Activated naive CD4-positive, alpha-beta T cell (primary cell): ENCODE measurements around the gene ZDHHC20.
A peak's percentile ranks its signal among the peaks of the same experiment; 100 is the strongest.

Source experiments
- DNase-seq, 4 experiments: peaks; one replicate each; lab custom pipeline; 2025; lab: John Stamatoyannopoulos, UW

The ZDHHC20 gene, protein sequence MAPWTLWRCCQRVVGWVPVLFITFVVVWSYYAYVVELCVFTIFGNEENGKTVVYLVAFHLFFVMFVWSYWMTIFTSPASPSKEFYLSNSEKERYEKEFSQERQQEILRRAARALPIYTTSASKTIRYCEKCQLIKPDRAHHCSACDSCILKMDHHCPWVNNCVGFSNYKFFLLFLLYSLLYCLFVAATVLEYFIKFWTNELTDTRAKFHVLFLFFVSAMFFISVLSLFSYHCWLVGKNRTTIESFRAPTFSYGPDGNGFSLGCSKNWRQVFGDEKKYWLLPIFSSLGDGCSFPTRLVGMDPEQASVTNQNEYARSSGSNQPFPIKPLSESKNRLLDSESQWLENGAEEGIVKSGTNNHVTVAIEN

DNA sequence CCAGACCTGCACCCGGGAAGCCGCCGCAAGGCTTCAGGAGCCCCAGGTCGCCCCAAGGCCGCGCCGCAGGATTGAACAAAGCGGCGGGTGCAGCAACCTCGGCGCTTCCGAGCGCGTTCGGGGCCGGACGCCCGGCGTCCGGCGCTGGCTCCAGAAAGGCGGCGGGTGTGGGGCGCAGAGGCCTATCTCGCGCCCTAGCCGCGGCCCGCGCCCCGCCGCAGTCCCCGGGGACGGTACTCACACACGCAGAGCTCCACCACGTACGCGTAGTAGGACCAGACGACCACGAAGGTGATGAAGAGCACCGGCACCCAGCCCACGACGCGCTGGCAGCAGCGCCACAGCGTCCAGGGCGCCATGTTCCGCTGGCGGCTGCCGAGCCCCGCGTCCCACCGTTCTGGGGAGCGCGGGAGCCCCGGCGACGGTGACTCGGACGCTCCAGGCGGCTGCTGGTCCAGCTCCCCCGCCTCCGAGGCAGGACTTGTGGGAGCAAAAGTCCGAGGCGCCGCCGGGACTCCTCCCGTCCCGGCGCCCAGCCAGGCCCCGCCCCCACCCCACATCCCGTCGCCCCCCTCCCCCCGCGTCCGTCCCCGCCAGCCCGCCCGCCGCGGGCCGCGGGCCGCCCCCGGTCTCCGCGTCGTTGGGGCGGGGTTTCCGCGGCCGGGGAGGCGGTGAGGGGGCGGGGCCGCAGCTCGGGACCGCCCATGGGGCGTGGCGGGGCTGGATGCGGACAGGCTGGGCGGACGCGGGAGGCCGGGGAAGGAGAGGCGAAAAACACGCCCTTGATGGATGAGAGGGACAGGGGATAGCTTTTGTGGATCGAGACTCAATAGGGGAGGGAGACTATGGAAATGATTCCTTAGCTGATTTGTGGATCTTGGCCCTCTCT is at the start of gene ZDHHC20:
TSS of gene ZDHHC20 (minus strand) at position 491 of the 889 bp plus-strand sequence. CDS start at position 359, 132 bp downstream.
- DNase-seq: peak; percentile 66 to 88 (median 82)

- DNase-seq: no peak
Observed at GRCh38 chr13:21504379-21504778, 45.3 kb upstream of the ZDHHC20 start.

DNA sequence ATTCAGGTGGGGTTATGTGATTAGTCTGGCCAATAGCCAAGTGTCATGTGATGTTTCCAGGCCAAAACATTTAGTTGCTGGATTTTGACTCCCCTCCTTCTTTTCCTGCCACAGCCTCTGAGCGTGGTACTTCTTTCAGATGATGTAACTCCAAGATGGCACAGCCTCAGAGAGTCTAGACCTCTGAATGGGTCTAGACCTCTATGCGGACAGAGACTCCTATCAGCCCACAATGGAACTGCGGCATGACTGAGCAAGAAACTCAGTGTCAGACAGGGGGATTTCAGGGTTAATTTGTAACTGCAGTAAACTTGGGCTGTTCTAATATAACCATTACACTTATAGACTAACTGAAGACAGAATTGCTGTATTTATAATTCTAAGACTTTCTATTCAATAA is 42.6 kb upstream of the ZDHHC20 start:
- DNase-seq: no peak

DNA sequence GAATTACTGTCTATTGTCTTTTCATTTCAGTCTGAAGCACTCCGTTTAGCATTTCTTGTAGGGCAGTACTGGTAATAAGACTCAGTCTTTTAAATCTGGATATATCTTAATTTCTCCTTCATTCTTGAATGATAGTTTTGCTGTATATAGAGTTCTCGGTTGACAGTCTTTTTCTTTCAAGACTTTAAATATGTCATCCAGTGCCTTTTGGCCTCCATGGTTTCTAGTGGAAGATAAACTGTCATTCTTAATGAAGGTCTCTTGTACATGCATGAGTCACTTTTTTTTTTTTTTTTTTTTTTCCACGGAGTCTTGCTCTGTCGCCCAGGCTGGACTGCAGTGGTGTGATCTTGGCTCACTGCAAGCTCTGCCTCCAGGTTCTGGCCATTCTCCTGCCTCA is 27.2 kb upstream of the ZDHHC20 start:
- DNase-seq: no peak

- no peak for DNase-seq
Observed at GRCh38 chr13:21483748-21484147, 24.6 kb upstream of the ZDHHC20 start.

GRCh38 chr13:21481359-21481758 is 22.3 kb upstream of the ZDHHC20 start:
- DNase-seq: no peak

DNA sequence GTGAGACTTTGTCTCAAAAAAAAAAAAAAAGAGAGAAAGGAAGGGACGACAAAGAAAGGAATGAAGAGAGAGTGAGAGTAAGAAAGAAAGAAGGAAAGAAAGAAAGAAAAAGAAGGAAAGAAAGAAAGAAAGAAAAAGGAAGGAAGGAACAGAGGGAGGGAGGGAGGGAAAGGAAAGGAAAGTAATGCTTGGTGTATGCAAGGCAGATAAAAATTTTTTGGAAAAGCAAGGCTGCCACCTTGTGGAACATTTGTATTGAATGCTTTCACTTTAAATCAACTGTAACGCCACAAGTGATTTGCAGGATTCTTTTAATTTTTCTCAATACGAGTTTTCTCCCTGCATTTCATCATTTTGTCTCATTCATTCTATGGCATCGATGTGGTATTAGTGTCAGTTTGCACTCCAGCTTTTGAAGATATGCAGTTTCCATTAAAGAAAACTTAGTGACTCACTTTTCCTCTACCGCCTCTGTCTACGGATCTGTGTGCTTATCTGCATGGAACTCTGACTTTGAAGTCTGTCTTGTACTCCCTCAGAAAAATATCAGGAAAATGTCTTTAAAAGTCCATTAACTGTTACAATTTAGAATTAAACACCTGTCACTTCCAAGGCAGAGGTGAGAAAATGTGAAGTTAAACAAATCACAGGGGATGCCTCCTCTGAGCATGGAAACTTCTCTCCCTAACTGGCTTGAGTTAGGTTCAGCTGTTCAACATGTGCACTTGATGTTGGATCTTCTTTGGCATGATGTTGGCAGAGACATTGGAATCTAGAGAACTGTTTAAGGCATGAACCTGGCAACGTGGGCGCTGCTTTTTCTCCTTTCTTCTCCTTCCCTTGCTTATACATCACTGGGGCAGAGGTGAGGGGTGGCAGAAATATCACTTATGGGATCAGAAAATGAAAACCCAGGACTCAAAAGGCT is 20.0 kb upstream of the ZDHHC20 start:
- DNase-seq: peak in 1 of 4 experiments; percentile 2

DNA sequence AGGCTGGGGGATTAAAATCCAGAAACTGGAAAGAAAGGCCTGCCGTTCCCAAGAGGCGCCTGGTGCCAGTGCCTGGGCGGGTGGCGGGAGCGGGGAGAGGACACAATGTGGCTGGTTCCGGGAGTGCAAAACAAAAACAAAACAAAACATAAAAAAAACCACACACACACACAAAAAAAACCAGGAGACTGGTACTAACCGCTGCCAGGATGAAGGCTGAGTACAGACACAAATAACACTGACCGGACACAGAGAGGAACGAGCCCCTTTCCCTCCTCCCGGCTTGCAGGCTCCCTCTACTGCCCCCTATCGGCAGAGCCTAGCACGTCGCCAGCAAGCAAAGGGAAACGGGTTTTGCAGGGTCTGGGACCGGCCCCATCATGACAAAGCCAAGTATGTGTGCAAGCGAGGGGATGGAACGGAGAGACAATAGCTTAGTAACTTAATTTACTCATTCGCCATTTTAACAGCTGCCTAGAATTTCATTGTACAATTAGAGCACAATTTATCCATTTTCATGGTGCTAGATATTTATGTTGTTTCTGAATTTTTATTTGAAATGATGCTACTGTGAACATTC is 17.9 kb upstream of the ZDHHC20 start:
- peak; percentile 38 to 68 (median 57) for DNase-seq

DNA sequence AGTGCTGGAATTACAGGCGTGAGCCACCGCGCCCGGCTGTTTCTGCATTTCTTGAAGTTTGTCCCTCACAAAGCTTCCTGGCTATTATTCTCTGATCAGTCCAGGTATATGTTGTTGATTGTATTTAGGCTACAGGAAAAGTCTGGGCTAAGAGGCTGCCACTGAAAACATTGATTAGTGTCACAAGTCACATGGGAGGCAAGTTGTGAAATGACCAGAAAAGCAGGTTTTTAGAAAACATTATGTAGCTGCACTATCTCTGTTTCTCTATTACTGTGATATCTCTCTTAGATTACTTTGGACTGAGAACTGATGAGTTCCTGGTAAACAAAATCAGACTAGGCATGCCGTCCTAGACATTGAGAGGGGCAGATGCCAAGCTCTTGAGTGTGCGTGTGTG is 16.0 kb upstream of the ZDHHC20 start:
- DNase-seq: no peak

DNA sequence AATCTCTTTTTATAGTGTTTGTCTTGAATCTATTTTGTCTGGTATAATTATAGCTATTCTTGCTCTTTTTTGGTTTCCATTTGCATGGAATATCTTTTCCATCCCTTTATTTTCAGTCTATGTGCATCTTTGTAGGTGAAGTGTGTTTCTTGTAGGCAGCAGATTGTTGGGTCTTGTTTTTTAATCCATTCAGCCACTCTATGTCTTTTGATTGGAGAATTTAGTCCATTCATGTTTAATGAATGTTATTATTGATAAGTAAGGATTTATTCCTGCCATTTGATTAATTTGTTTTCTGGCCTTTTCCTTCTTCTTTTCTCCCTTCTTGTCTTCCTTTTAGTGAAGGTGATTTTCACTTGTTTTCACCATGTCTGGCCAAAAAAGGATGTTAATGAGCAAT is 11.7 kb upstream of the ZDHHC20 start:
- no peak for DNase-seq

GRCh38 chr13:21466527-21466926 is 7.4 kb upstream of the ZDHHC20 start:
- no peak for DNase-seq

DNA sequence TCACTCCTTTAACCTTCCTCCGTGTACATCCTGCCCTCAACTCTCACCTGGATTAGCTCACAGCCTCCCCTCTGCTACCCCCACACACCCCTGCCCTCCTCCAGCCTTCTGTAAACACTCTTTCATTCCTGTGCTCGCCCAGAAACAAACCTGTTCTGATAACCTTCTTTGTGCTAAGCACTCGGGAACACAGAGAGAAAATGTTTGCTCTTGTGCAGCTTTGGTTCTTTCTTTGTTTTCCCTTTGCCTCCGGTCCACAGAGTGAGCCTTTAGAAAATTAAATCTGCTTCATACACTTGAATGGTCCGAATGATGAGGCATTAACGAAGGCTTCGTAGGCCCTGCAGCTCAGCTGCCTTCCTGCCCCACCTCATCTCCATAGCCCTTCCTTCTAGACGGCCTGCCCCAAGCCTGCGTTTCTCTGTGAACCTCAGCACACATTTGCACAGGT is 6.6 kb upstream of the ZDHHC20 start:
- DNase-seq: no peak

- no peak for DNase-seq
Observed at GRCh38 chr13:21463424-21463823, 4.3 kb upstream of the ZDHHC20 start.

DNA sequence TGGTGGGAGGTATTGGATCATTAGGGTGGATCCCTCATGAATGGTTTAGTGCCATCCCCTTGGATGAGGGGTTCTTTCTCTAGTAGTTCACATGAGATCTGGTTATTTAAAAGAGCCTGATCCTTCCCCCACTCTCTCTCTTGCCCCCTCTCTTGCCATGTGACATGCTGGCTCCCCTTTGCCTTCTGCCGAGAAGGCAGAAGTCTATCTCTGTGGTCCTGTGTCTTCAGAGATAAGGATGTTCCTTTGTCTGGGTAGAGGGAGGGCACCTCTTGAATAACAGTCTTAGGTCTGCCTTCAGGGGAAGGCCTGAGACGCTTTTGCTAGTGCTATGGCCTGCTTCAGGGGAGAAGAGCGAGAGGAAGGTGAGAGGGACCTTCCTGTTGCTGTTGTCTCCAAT is 2.0 kb upstream of the ZDHHC20 start:
- DNase-seq: no peak

DNA sequence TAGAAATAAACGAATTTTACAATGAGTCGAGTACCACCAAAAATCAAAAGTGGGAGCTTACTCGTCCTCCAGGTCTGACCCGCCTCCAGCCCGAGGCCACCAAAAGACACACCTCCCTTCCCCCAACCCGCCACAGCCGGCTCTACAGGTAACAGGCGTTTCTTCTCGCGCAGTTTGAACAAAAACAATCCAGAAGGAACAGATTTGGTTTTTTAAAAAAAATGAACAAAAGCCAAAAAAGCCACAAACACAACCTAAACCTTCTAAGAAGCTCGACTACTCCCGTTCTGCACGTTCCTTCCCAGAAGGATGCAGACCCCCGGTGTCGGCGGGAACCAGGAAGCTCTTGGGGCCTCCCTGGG is 671 bp downstream of the ZDHHC20 start:
- peak in 2 of 4 experiments; percentile 7 to 27 for DNase-seq

DNA sequence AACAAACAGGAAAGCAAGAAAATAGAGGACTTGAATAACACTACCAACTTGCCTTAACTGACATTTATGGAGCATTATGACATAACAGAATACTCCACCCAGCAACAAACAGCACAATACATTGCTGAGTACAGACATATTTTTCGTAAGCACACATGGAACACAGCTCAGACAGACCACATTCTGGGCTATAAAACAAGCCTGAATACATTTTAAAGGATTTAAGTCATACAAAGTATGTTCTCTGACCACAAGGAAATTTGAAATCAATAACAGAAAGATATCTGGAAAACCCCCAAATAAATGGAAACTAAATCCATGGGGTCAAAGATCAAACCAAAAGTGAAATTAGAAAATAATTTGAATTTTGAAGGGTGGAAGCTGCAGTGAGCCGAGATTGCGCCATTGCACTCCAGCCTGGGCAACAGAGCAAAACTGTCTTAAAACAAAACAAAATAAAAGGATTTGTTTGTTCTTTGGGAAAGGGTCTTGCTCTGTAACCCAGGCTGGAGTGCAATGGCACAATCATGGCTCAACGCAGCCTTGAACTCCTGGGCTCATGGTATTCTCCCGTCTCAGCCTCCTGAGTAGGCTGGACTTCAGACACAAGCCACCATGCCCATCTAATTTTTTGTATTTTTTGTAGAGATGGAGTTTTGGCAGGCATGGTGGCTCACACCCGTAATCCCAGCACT is 5.6 kb downstream of the ZDHHC20 start:
- DNase-seq: no peak

- DNase-seq: no peak
Observed at GRCh38 chr13:21450936-21451335, 8.2 kb downstream of the ZDHHC20 start.

DNA sequence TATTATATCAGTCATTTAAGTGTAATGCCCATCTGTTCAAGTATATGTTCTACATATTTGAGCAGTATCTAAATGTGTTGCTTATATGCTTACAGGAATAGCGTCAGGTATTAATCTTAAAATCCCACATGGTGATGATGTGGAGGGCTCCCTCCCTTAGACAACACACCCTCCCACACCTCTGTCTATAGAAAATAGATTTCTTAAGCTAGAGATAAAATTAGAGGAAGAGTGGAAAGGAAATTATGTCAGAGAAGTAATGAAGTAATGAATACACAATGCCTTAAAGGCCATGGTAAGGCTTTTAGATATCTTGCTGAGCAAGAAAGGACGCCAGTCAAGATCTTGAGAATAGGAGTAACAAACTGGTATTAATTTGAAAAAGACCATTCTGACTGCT is 12.4 kb downstream of the ZDHHC20 start:
- DNase-seq: no peak

- DNase-seq: no peak
Observed at GRCh38 chr13:21445759-21446158, 13.3 kb downstream of the ZDHHC20 start.

DNA sequence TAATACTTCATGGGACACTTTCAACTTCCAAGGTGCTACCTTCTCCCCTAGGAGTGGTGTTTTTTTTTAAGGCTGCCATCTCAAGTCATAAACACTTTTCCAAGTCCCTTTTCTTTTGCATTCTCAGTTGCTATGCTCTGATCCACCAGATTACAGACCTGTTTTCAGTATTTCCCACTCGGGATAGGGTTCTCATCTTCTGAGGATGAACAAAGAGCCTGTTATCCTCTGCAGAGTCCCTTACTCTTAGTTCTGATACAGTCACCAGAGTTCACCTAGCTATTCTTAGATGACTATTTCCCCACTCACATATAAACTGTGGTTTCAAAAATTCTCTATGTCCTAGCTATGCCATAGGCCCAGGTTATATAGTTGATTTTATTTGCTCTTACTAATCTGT is 15.9 kb downstream of the ZDHHC20 start:
- DNase-seq: no peak

GRCh38 chr13:21436582-21436981 is 22.5 kb downstream of the ZDHHC20 start:
- DNase-seq: no peak
